ENCODE results near the gene WWC2. TPM values are rescaled to one million over a fixed set of nuclear protein-coding genes. Genes with fewer than 3 reads are reported as not detected.
"Not testable (repeated sequence)": the region's sequence is repeated elsewhere in the genome, so short reads cannot be mapped to it uniquely, and the experiment has no call there.

WWC2 gene
- total RNA-seq, 1 donor from 2014 or later: 24.6 TPM

- Mint-ChIP-seq H3K27ac (ENCODE audit: unreplicated experiment) (no peak overlapping the region), H3K4me1 (peaks cover 18% of the 10 kb centered on the region), H3K9me3 (no peaks in the 10 kb centered on the region), H3K36me3 (ENCODE audit: low read depth) (no peaks in the 10 kb centered on the region), H3K4me3 (no peak overlapping the region), H3K27me3 (ENCODE audit: low read depth) (no peaks in the 10 kb centered on the region)
- no peak for TF ChIP-seq CTCF (conservative IDR thresholded peaks at IDR 0.05)
- DNase-seq (ENCODE audit: low read depth, low spot score): no peak
Observed at GRCh38 chr4:183147196-183147595, 48.1 kb downstream of the WWC2 start.

GRCh38 chr4:183147983-183148382 lies 48.9 kb downstream of the WWC2 start:
- Mint-ChIP-seq H3K4me1 (peaks cover 18% of the 10 kb centered on the region), H3K27ac (ENCODE audit: unreplicated experiment) (no peak overlapping the region), H3K27me3 (ENCODE audit: low read depth) (no peaks in the 10 kb centered on the region), H3K9me3 (no peaks in the 10 kb centered on the region), H3K36me3 (ENCODE audit: low read depth) (no peaks in the 10 kb centered on the region), H3K4me3 (no peak overlapping the region)
- DNase-seq (ENCODE audit: low read depth, low spot score): no peak
- TF ChIP-seq CTCF (conservative IDR thresholded peaks at IDR 0.05): no peak

- peaks cover 13% of the 10 kb centered on the region for H3K4me1 Mint-ChIP-seq
- no peak overlapping the region for H3K4me3 Mint-ChIP-seq
- no peak overlapping the region for H3K27ac Mint-ChIP-seq (ENCODE audit: unreplicated experiment)
- no peaks in the 10 kb centered on the region for H3K27me3 Mint-ChIP-seq (ENCODE audit: low read depth)
- H3K9me3 Mint-ChIP-seq: no peaks in the 10 kb centered on the region
- TF ChIP-seq CTCF (conservative IDR thresholded peaks at IDR 0.05): no peak
- no peaks in the 10 kb centered on the region for H3K36me3 Mint-ChIP-seq (ENCODE audit: low read depth)
- no peak for DNase-seq (ENCODE audit: low read depth, low spot score)
Observed at GRCh38 chr4:183149616-183150539, 50.8 kb downstream of the WWC2 start.

GRCh38 chr4:183150664-183151063 lies 51.6 kb downstream of the WWC2 start:
- H3K4me1 Mint-ChIP-seq: peaks cover 18% of the 10 kb centered on the region
- H3K36me3 Mint-ChIP-seq (ENCODE audit: low read depth); H3K4me3 Mint-ChIP-seq; DNase-seq (ENCODE audit: low read depth, low spot score); H3K27me3 Mint-ChIP-seq (ENCODE audit: low read depth); H3K9me3 Mint-ChIP-seq; H3K27ac Mint-ChIP-seq (ENCODE audit: unreplicated experiment): not testable (repeated sequence)

GRCh38 chr4:183152232-183152631 lies 53.2 kb downstream of the WWC2 start:
- H3K27ac Mint-ChIP-seq (ENCODE audit: unreplicated experiment); DNase-seq (ENCODE audit: low read depth, low spot score); H3K36me3 Mint-ChIP-seq (ENCODE audit: low read depth); H3K9me3 Mint-ChIP-seq; H3K4me3 Mint-ChIP-seq; H3K27me3 Mint-ChIP-seq (ENCODE audit: low read depth): not testable (repeated sequence)
- peaks cover 10% of the 10 kb centered on the region for H3K4me1 Mint-ChIP-seq

GRCh38 chr4:183153190-183153916 lies 54.3 kb downstream of the WWC2 start:
- Mint-ChIP-seq H3K27ac (ENCODE audit: unreplicated experiment) (no peak overlapping the region), H3K9me3 (no peaks in the 10 kb centered on the region)
- no peak for TF ChIP-seq CTCF (conservative IDR thresholded peaks at IDR 0.05)

More at GRCh38 chr4:183153190-183153916, 54.3 kb downstream of the WWC2 start:
- H3K4me3 Mint-ChIP-seq: no peak overlapping the region
- no peaks in the 10 kb centered on the region for H3K36me3 Mint-ChIP-seq (ENCODE audit: low read depth)
- H3K27me3 Mint-ChIP-seq (ENCODE audit: low read depth): no peaks in the 10 kb centered on the region
- H3K4me1 Mint-ChIP-seq: peaks cover 10% of the 10 kb centered on the region
- no peak for DNase-seq (ENCODE audit: low read depth, low spot score)

Data from neural crest cell (in vitro differentiated cells).